SK-N-SH (cell line): ENCODE data around the gene FMNL2.

Source experiments
- CHD2 ChIP-seq: fragments of 150-350 bp; IDR thresholded peaks from 2 replicates; pipeline ENCODE4 v1.6.1; 2018; ENCODE audit warnings: low read length; ENCODE audit not compliant: partially characterized antibody
- CTCF ChIP-seq: fragments of 200-600 bp; sonication (generic); IDR thresholded peaks from 2 replicates; pipeline ENCODE4 v1.6.1; 2017; ENCODE audit warnings: antibody characterized with exemption, mild to moderate bottlenecking, moderate library complexity
- EZH2phosphoT487 ChIP-seq: fragments of 200-600 bp; sonication (generic); IDR thresholded peaks from 2 replicates; pipeline ENCODE4 v1.6.1; 2017; ENCODE audit warnings: low read depth, mixed run types, mild to moderate bottlenecking, antibody characterized with exemption, moderate library complexity, borderline replicate concordance
- GABPA ChIP-seq: IDR thresholded peaks from 2 replicates; pipeline ENCODE4 v1.4.0; 2012; ENCODE audit warnings: low read depth, mild to moderate bottlenecking
- MAX ChIP-seq: IDR thresholded peaks from 2 replicates; pipeline ENCODE4 v1.4.0; 2012; ENCODE audit warnings: low read depth
- NRF1 ChIP-seq: IDR thresholded peaks from 2 replicates; pipeline ENCODE4 v1.6.1; 2012; ENCODE audit warnings: low read depth, mild to moderate bottlenecking, low read length
- POLR2AphosphoS5 ChIP-seq: IDR thresholded peaks from 2 replicates; pipeline ENCODE4 v1.6.1; 2012; ENCODE audit warnings: low read depth, low read length
- REST ChIP-seq: IDR thresholded peaks from 2 replicates; pipeline ENCODE4 v1.6.1; 2012; ENCODE audit warnings: mild to moderate bottlenecking, low read depth, low read length, moderate library complexity
- RXRA ChIP-seq: IDR thresholded peaks from 2 replicates; pipeline ENCODE4 v1.4.0; 2012; ENCODE audit warnings: low read depth, mild to moderate bottlenecking, borderline replicate concordance
- SMC3 ChIP-seq: IDR thresholded peaks from 2 replicates; pipeline ENCODE4 v1.6.1; 2012; ENCODE audit warnings: low read depth, low read length, improper control_type of control experiment
- TAF1 ChIP-seq: IDR thresholded peaks from 2 replicates; pipeline ENCODE4 v1.6.1; 2012; ENCODE audit warnings: low read depth, mild to moderate bottlenecking, low read length, moderate library complexity, borderline replicate concordance
- TEAD4 ChIP-seq: IDR thresholded peaks from 2 replicates; pipeline ENCODE4 v1.4.0; 2012; ENCODE audit warnings: mild to moderate bottlenecking, borderline replicate concordance; ENCODE audit not compliant: insufficient read depth
- USF2 ChIP-seq: fragments of 150-350 bp; IDR thresholded peaks from 2 replicates; pipeline ENCODE4 v1.6.1; 2017; ENCODE audit warnings: antibody characterized with exemption, low read length, low read depth, borderline replicate concordance

- no peak for TF ChIP-seq CTCF
- no peak for TF ChIP-seq CHD2
- TF ChIP-seq TEAD4, result no peak
- TF ChIP-seq TAF1, result no peak
- no peak for TF ChIP-seq SMC3
- TF ChIP-seq POLR2AphosphoS5, result no peak
- TF ChIP-seq NRF1, result no peak
- no peak for TF ChIP-seq REST
- TF ChIP-seq EZH2phosphoT487, result no peak
- no peak for TF ChIP-seq USF2
- TF ChIP-seq RXRA, result no peak
- TF ChIP-seq GABPA, result no peak
- TF ChIP-seq MAX, result no peak
Measured at GRCh38 chr2:152637251-152637650, 302.3 kb downstream of the FMNL2 start.
